GM19463 (cell line): ENCODE data around the gene THRB.

Source experiments
- ATAC-seq: cut with Tn5 transposase; IDR thresholded peaks from one replicate; pipeline ENCODE4 v1.9.1; 2021; ENCODE audit warnings: mild to moderate bottlenecking, moderate library complexity; ENCODE audit not compliant: unreplicated experiment

Gene THRB

GRCh38 chr3:24160424-24161095, 334.1 kb downstream of the THRB start:
- no peak for ATAC-seq

- ATAC-seq, result no peak
Measured at GRCh38 chr3:24158761-24159454, 335.7 kb downstream of the THRB start.

GRCh38 chr3:24157106-24157505, 337.5 kb downstream of the THRB start:
- no peak for ATAC-seq

GRCh38 chr3:24156466-24156865, 338.2 kb downstream of the THRB start:
- ATAC-seq, result no peak

GRCh38 chr3:24155276-24155675, 339.4 kb downstream of the THRB start:
- no peak for ATAC-seq

GRCh38 chr3:24154781-24155180, 339.9 kb downstream of the THRB start:
- ATAC-seq, result peak; percentile 2

GRCh38 chr3:24154013-24154695, 340.5 kb downstream of the THRB start:
- ATAC-seq, result peak; percentile 78

GRCh38 chr3:24151594-24151993, 343.1 kb downstream of the THRB start:
- no peak for ATAC-seq

- no peak for ATAC-seq
Measured at GRCh38 chr3:24149032-24149431, 345.6 kb downstream of the THRB start.

- ATAC-seq, result no peak
Measured at GRCh38 chr3:24145981-24146822, 348.4 kb downstream of the THRB start.

GRCh38 chr3:24145481-24145880, 349.2 kb downstream of the THRB start:
- ATAC-seq, result no peak

GRCh38 chr3:24142127-24142526, 352.5 kb downstream of the THRB start:
- no peak for ATAC-seq

GRCh38 chr3:24141548-24141947, 353.1 kb downstream of the THRB start:
- no peak for ATAC-seq

GRCh38 chr3:24139463-24140412, 354.9 kb downstream of the THRB start:
- no peak for ATAC-seq

GRCh38 chr3:24138876-24139256, 355.8 kb downstream of the THRB start:
- no peak for ATAC-seq

GRCh38 chr3:24137958-24138875, 356.4 kb downstream of the THRB start:
- ATAC-seq, result no peak

GRCh38 chr3:24137334-24137733, 357.3 kb downstream of the THRB start:
- ATAC-seq, result no peak

GRCh38 chr3:24136624-24137310, 357.9 kb downstream of the THRB start:
- ATAC-seq, result no peak
